CD4-positive, alpha-beta T cell treated with Interleukin-10 for 1 hour (primary cell): ENCODE data around the gene PTF1A.
"Not testable (repeated sequence)": the region's sequence is repeated elsewhere in the genome, so short reads cannot be mapped to it uniquely, and the experiment has no call there.

Experiments used
- DNase-seq: peaks from one replicate; pipeline ENCODE4 v3.0.0-alpha.2; 2020

PTF1A gene

GRCh38 chr10:23204773-23205172, 12.7 kb downstream of the PTF1A start:
- DNase-seq: no peak

- no peak for DNase-seq
These were observed 14.0 kb downstream of the PTF1A start for GRCh38 chr10:23205972-23206642.

GRCh38 chr10:23217471-23217870, 25.4 kb downstream of the PTF1A start:
- DNase-seq: no peak

GRCh38 chr10:23230582-23230981, 38.5 kb downstream of the PTF1A start:
- no peak for DNase-seq

GRCh38 chr10:23238015-23238414, 45.9 kb downstream of the PTF1A start:
- DNase-seq: no peak

GRCh38 chr10:23241779-23242178, 49.7 kb downstream of the PTF1A start:
- DNase-seq: not testable (repeated sequence)
